Measurements from ENCODE around the gene INPP5B. TPM values are rescaled to one million over a fixed set of nuclear protein-coding genes. Genes with fewer than 3 reads are reported as not detected.

Gene INPP5B
- total and polyA plus RNA-seq, 11 donors, result 6.5 to 16.2 (median 12.1) TPM

- Histone ChIP-seq H3K4me3 (no peak overlapping the region), H3K27ac (no peak overlapping the region), H3K9me3 (no peaks in the 10 kb centered on the region), H3K4me1 (no peaks in the 10 kb centered on the region), H3K36me3 (peaks cover 0 to 73% (median 65%) of the 10 kb centered on the region in 9 donors), H3K27me3 (no peaks in the 10 kb centered on the region)
- intact Hi-C loops (cut with DNase I), result no loop called here
- DNase-seq (no peak), ATAC-seq (no peak)
- no peak for TF ChIP-seq POLR2A (IDR thresholded peaks at IDR 0.05)
- no peak for TF ChIP-seq CTCF (IDR thresholded peaks at IDR 0.05)
- 92 to 96% (median 93%) methylated on average over 2 of the region's 2 CpGs for WGBS, 4 donors
These were observed 11.8 kb upstream of the INPP5B start for GRCh38 chr1:37958690-37959089.

DNA sequence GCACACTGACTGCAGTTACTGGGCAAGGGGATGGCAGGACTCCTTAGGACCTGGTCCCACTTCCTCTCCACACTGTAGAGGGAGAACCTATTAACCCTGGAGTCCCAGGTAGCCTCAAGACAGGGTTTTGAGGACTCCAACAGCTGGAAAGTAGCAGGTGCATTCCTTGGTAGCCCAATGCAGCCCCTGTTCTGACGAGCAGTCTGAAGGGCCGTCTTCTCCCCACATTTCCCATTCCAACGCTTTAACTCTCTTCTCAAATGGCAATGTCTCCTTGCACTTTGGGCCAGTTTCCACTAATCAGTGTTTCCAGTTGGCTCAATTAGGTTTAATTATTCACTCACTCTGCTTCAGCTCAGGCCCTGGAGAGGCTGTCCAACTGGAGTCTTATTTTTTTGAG lies 8.8 kb upstream of the INPP5B start:
- no peaks in the 10 kb centered on the region for H3K27me3 ChIP-seq
- H3K36me3 ChIP-seq, result peaks cover 0 to 48% (median 45%) of the 10 kb centered on the region in 9 donors
- 77 to 89% (median 82%) methylated on average over 3 of the region's 3 CpGs for WGBS, 4 donors
- no peak for TF ChIP-seq POLR2A (IDR thresholded peaks at IDR 0.05)
- TF ChIP-seq CTCF (IDR thresholded peaks at IDR 0.05), result no peak
- H3K27ac ChIP-seq, result no peak overlapping the region
- no peaks in the 10 kb centered on the region for H3K9me3 ChIP-seq
- H3K4me1 ChIP-seq, result no peaks in the 10 kb centered on the region
- DNase-seq, result no peak
- no peak overlapping the region for H3K4me3 ChIP-seq
- no peak for ATAC-seq
- intact Hi-C loops (cut with DNase I), result no loop called here

- ATAC-seq (no peak), DNase-seq (no peak)
- Histone ChIP-seq H3K27me3 (no peaks in the 10 kb centered on the region), H3K4me3 (no peak overlapping the region), H3K9me3 (no peaks in the 10 kb centered on the region), H3K4me1 (no peaks in the 10 kb centered on the region), H3K36me3 (peaks cover 0 to 36% (median 34%) of the 10 kb centered on the region in 9 donors), H3K27ac (no peak overlapping the region)
- 54 to 70% (median 62%) methylated on average over 3 of the region's 3 CpGs for WGBS, 4 donors
- TF ChIP-seq CTCF (IDR thresholded peaks at IDR 0.05) (no peak), POLR2A (IDR thresholded peaks at IDR 0.05) (no peak)
- intact Hi-C loops (cut with DNase I), result no loop called here
These were observed 7.6 kb upstream of the INPP5B start for GRCh38 chr1:37954316-37954971.

DNA sequence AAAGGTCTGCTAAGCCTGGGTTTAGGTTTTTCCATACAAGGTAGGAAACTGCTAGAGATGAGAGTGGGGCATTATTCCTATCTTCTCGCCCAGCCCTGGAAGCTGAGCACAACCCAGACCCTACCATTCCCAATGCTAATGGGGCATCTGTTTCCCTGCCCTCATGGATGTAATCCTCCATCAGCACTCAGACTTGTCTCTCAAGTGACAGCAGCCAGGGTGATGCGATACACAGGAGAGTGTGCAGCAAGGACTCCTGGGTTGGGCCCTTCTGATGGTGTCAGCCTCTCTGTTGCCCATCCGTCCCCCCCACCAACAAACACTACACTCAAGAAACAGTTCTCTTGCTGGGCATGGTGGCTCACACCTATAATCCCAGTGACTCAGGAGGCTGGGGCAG lies 5.9 kb upstream of the INPP5B start:
- peaks cover 0 to 6% (median 0%) of the 10 kb centered on the region in 12 donors for H3K4me1 ChIP-seq
- intact Hi-C loops (cut with DNase I), result no loop called here
- TF ChIP-seq CTCF (IDR thresholded peaks at IDR 0.05), result no peak
- no peak for TF ChIP-seq POLR2A (IDR thresholded peaks at IDR 0.05)
- no peak for DNase-seq
- ATAC-seq, result no peak
- 72 to 90% (median 87%) methylated on average over 3 of the region's 3 CpGs; no CpG with 5 or more reads in 1 of the 4 donors for WGBS, 4 donors
- no peaks in the 10 kb centered on the region for H3K9me3 ChIP-seq
- no peak overlapping the region for H3K4me3 ChIP-seq
- H3K27me3 ChIP-seq, result no peaks in the 10 kb centered on the region
- no peak overlapping the region for H3K27ac ChIP-seq
- H3K36me3 ChIP-seq, result peaks cover 0 to 19% (median 17%) of the 10 kb centered on the region in 9 donors

Measured in heart left ventricle (tissue), 16 donors.